HG03196 (cell line): ENCODE data around the gene ELMOD1.

Experiments
- ATAC-seq: cut with Tn5 transposase; IDR thresholded peaks from one replicate; pipeline ENCODE4 v1.9.1; 2021; ENCODE audit not compliant: unreplicated experiment

The ELMOD1 gene

GRCh38 chr11:107583629-107584195, 7.2 kb upstream of the ELMOD1 start:
- no peak for ATAC-seq

- no peak for ATAC-seq
These were observed 3.5 kb upstream of the ELMOD1 start for GRCh38 chr11:107587306-107587979.

- ATAC-seq, result peak; percentile 22
These were observed 657 bp downstream of the ELMOD1 start for GRCh38 chr11:107591378-107592230.

GRCh38 chr11:107592231-107592590, 1.3 kb downstream of the ELMOD1 start:
- peak; percentile 6 for ATAC-seq

- no peak for ATAC-seq
These were observed 1.9 kb downstream of the ELMOD1 start for GRCh38 chr11:107592813-107593212.

- ATAC-seq, result no peak
These were observed 3.0 kb downstream of the ELMOD1 start for GRCh38 chr11:107593951-107594350.

- no peak for ATAC-seq
These were observed 3.8 kb downstream of the ELMOD1 start for GRCh38 chr11:107594736-107595135.

- ATAC-seq, result peak; percentile 68
These were observed 7.5 kb downstream of the ELMOD1 start for GRCh38 chr11:107598225-107599139.

GRCh38 chr11:107605061-107606006, 14.4 kb downstream of the ELMOD1 start:
- no peak for ATAC-seq

- ATAC-seq, result no peak
These were observed 15.2 kb downstream of the ELMOD1 start for GRCh38 chr11:107606141-107606540.

- no peak for ATAC-seq
These were observed 17.9 kb downstream of the ELMOD1 start for GRCh38 chr11:107608809-107609208.

GRCh38 chr11:107609400-107610218, 18.7 kb downstream of the ELMOD1 start:
- ATAC-seq, result no peak

- no peak for ATAC-seq
These were observed 21.5 kb downstream of the ELMOD1 start for GRCh38 chr11:107612445-107612844.

- no peak for ATAC-seq
These were observed 29.0 kb downstream of the ELMOD1 start for GRCh38 chr11:107619926-107620325.

- no peak for ATAC-seq
These were observed 30.1 kb downstream of the ELMOD1 start for GRCh38 chr11:107621081-107621480.

GRCh38 chr11:107623183-107623582, 32.2 kb downstream of the ELMOD1 start:
- no peak for ATAC-seq

GRCh38 chr11:107624983-107625684, 34.2 kb downstream of the ELMOD1 start:
- no peak for ATAC-seq

- no peak for ATAC-seq
These were observed 34.7 kb downstream of the ELMOD1 start for GRCh38 chr11:107625685-107625989.

GRCh38 chr11:107631043-107631442, 40.1 kb downstream of the ELMOD1 start:
- no peak for ATAC-seq
